UCSD-AML1 (cell line): ENCODE data around the gene BNC2.
A peak's percentile ranks its signal among the peaks of the same experiment; 100 is the strongest.

Experiments
- DNase-seq: peaks from one replicate; lab custom pipeline; 2025; ENCODE audit not compliant: unreplicated experiment; lab: John Stamatoyannopoulos, UW

BNC2 gene

GRCh38 chr9:16768816-16769215 is 101.7 kb downstream of the BNC2 start:
- no peak for DNase-seq

- DNase-seq: no peak
Measured at GRCh38 chr9:16767366-16767765, 103.1 kb downstream of the BNC2 start.

DNA sequence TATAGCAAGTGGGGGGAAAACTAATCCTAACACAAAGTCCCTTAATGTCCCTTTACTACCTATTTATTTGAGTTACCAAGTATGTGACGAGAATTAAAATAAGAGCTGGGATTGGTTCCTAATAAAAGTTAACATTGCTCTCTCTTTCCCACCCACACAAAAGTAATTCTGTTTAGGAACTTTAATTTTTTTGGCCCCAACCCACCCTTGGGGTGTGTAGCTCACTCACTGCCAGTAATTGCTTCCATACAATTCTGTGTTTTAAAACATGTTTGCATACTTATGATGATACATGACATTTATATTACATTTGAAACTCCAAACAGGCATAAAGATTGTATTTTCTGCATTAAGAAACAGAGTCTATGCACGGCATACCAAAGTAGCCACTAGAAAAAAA is 106.5 kb downstream of the BNC2 start:
- no peak for DNase-seq

DNA sequence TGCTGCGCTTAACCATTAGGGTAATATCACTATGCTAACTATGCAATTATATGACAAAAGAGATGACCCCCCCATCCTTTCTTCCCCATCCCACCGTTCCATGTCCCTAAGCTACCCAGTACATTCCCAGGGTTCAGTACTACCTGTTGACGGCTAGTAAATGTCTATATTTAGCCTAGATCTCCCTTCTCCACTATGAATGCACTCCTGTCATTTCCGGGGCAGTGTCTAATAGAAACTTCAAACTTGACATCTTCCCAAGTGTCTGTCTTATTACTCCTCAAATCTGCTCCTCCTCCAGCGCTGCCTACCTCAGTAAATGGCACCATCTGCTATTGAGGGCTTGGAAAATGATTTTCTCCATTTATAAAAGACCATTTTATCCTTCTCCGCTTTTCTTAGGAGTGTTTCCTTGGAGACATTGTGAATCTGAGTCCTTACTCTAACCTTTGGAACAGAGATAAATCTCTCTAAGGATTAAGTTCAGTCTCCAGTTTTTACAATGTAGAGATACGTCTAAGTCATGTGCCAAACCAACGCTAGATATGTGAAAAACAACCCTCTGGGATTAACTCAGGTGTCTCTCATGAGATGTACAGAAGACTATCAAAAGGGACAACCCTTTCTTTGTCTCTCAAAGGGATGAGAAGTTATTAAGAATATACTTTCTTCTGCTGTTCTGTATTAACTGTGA is 114.9 kb downstream of the BNC2 start:
- no peak for DNase-seq

DNA sequence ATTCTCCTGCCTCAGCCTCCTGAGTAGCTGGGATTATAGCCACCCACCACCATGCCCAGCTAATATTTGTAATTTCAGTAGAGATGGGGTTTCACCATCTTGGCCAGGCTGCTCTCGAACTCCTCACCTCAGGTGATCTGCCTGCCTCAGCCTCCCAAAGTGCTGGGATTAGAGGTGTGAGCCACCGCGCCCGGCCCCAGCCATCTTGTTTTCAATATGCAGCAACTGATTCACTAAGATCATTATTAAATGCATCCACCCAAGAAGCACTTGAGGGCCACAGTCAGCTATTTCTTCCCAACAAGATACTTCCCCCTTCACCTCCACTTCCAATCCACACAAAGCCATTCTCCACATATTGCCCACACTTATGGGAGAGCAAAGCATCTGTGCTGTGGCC is 115.8 kb downstream of the BNC2 start:
- no peak for DNase-seq

- no peak for DNase-seq
Measured at GRCh38 chr9:16753256-16753655, 117.2 kb downstream of the BNC2 start.

GRCh38 chr9:16752601-16753000 is 117.9 kb downstream of the BNC2 start:
- DNase-seq: no peak

DNA sequence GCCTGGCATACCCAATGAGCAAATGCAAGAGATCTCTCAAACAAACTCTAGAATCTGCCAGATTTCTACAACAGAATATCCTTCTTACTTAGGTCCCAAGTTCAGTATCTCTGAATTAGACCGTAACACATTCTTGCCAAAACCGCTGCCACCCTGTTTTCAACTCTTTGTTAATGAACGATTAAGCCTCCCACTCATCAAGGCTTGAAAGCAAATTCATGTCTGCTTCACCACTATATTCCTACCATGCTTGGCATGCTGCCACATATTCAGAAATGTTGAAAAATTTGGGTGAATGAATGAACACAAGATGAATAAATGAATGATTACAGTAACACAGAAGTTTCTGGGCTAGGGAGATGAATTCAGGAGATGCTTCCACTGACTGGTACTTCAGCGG is 119.9 kb downstream of the BNC2 start:
- no peak for DNase-seq

DNA sequence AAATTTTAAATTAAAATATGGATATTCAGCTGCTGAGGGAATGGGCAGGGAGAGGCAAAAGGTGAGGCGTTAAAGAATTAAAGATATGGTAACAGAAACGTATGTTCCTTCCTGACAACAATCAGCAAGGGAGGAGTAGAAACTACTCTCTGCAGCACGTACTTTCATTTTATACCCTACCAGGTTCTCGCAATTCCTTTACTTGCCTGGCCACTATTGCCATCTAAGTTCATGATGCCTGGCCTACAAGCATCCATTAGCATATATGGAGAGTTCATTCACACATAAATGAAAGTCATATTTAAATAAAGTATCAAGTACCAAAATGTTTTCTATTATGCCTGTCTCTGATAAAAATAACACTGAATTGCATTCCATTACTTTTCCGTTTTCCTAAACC is 125.1 kb downstream of the BNC2 start:
- no peak for DNase-seq

DNA sequence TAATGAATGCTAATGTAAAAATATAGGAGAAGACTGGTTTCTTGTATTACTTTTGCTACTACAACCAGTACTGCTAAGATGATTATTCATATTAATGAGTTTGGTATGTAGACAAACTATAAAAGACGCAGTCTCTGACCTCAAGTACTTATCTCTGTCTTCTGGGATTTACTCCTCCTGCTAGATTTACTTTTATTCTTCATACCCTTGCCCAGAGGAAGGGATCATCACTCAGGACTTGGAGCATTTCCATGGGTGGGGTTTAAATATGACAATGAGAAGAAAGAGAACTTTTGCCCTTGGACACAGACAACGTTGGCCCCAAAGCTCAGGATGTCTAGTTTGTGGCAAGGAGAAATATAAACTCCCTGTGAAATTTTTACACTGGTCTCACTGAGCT is 126.1 kb downstream of the BNC2 start:
- DNase-seq: no peak

- DNase-seq: no peak
Measured at GRCh38 chr9:16743375-16743774, 127.1 kb downstream of the BNC2 start.

GRCh38 chr9:16735001-16735400 is 135.5 kb downstream of the BNC2 start:
- DNase-seq: no peak

DNA sequence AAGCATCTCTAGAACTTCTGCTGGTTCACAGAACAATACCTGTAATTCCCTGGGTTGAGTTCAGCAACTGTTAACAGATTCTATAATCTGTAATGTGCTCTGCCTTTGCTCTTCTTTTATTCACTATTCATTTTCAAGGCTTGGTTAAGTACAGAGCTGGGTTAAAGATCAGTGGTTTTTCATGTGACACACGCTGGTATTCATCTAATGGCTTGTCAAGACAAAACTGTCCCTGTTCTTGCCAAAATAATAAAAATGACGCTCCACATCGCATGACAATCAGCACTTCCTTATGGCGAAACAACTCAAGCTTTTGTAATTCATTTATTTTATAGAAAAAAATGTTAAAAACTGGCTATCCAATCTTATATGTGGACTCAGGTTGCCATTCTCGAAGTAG is 137.9 kb downstream of the BNC2 start:
- no peak for DNase-seq

- DNase-seq: no peak
Measured at GRCh38 chr9:16730162-16730561, 140.3 kb downstream of the BNC2 start.

- no peak for DNase-seq
Measured at GRCh38 chr9:16729651-16730050, 140.8 kb downstream of the BNC2 start.

DNA sequence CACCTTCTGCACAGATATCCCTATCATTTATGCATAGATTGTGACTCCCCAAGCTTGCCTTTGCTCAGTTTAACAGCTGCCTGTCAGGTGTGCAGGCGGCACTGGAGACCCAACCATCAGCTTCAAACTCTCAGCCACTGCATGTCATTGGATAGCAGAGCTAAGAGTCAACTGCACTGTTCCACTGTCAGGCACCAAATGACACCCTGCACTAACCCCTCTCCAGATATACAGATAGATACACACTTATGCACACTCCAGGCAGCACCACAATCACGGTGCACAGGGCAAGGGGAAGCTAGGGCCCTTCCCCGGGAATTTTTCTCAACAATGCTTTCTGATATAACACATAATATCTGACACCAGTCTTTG is 142.3 kb downstream of the BNC2 start:
- no peak for DNase-seq

- no peak for DNase-seq
Measured at GRCh38 chr9:16727452-16728136, 142.9 kb downstream of the BNC2 start.

GRCh38 chr9:16726718-16727451 is 143.6 kb downstream of the BNC2 start:
- peak; percentile 22 for DNase-seq

- no peak for DNase-seq
Measured at GRCh38 chr9:16726029-16726428, 144.4 kb downstream of the BNC2 start.

- no peak for DNase-seq
Measured at GRCh38 chr9:16725066-16725465, 145.4 kb downstream of the BNC2 start.

DNA sequence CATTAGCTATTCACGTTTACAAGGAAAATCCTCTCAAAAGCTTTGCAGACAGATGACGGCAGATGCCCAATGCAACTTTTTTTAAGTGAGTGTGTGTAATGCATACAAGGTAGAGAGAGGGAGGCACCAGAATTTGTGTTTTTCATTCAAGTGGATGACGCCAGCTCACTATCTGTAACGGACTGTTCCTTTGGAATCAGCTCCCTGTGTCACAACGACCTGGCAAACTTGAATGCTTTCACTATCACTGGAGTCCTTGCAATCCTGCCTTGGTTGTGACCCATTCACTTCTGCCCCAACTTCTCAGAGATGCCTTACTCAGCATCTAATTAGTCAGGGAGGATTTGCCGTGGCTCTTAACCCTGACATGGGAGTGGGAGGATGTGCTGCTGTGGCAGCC is 148.5 kb downstream of the BNC2 start:
- DNase-seq: no peak

DNA sequence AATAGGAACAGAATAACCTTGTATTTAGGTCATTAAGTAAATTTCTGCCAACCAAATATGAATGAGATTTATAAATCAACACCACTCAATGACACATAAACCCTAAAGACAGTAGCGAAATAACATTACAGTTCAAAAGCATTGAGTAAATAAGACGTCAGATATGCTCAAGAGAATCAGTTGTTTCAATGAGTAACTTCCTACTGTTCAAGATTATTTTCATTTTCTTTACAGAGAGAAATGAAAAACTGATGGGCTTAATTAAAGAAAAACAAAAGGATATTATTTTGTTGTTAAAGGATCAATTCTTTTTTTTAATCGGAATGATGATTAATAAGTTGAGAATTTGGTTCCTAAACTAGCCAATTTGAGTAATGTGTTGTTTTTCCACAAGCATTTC is 150.1 kb downstream of the BNC2 start:
- DNase-seq: no peak
